Activated effector memory CD4-positive, alpha-beta T cell treated with anti-CD3 and anti-CD28 coated beads, Interleukin-2, amount 50 U/mL, for 16 hours (primary cell): ENCODE results near the gene GNLY.

Experiments
- DNase-seq: peaks from one replicate; pipeline ENCODE4 v3.0.0-alpha.2; 2020

The GNLY gene

DNA sequence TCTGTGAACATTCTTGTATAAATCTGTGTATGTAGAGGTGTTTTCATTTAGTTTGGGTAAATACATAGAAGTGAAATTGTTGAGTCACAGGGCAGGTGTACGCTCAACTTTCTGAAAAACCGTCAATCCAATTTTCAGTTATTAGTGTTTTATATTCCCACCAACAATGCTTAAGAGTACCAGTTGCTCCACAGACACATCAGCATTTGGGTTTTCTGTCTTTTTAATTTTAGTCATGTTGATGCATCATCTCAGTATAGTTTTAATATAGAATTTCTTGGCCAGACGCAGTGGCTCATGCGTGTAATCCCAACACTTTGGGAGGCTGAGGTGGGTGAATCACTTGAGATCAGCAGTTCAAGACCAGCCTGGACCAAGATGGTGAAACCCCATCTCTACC, 3.2 kb upstream of the GNLY start:
- DNase-seq = no peak

DNA sequence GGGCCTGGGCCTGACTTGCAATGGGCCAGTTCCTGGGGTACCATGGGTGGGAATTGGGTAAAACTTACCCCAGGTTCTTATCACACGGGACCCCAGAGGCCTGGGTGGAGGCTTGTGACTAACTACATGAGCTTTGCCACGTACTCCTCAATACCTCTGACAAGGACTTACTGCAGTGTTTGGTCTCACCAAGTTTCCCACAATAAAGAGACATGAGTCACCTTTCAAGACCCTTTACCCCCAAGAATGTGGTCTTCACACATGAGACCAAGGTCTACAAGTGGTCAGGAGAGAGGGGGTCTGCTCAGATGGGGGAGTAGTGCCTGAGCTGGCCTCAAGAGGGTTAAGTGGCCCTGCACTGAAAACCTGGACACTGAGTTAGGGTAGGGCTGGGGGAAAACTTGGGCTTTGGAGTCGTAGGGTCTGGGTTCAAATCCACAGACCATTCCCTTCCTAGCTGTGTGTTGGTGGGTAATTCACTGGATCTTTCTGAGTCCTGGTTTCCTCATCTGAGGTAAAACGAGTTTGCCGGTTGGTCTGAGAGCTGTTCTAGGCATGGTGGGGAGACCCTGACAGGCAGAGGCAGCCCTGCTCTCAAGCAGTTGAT, 2.0 kb upstream of the GNLY start:
- DNase-seq = no peak

DNA sequence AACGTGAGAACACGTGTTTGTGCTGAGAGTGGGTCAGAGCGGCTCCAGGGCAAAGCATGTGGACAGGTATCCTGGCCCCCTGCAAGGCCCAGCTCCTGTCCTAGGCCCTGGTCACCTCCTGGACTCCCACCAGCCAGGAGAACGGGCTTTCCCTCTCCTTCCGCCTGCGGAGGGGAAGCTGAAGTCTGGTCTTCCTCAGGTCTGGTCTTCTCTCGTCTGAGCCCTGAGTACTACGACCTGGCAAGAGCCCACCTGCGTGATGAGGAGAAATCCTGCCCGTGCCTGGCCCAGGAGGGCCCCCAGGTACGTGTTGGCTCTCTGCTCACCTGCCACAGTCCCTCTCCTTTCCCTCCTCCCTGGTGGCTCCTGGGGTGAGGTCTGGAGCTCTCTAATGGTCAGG, 963 bp downstream of the GNLY start:
- peak; percentile 13 for DNase-seq

DNA sequence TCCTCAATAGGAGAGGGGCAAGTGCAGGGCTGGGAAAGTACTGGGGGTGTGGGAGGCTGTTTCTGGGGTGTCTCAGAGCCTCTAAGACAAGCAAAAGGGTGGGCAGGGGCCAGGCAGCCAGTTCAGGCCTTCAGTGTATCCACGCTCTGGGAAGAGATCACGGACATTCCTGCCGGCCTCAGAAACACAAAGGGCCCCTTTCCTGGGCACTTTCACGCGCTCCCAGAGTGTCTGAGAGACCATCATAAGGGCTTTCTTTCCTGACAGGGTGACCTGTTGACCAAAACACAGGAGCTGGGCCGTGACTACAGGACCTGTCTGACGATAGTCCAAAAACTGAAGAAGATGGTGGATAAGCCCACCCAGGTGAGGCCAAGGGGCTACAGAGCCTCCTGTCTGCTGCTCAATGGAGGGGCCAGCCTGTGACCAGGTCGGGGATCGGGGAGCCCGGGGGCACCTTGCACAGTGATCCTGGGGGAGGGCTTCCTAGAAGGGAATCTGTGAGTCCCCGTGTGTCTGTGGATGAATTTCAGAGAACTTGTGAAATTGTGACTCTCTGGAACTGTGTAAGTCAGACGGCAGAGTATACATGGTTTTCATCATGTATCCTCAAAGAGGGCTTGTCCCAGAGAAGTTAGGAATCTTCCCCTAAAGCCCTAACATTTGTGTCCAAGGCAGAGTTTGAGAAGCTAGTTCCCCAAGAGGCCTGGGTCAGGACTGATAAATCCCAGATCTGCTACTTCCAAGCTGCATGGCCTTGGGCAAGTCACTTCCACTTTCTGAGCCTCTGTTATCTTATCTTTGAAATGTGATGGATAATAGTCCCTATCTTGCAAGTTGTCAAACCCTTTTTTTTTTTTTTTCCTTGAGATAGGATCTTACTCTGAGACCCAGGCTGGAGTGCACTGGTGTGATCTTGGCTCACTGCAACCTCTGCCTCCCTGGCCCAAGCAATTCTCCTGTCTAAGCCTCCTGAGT, 1.8 kb downstream of the GNLY start:
- peak; percentile 57 for DNase-seq

DNA sequence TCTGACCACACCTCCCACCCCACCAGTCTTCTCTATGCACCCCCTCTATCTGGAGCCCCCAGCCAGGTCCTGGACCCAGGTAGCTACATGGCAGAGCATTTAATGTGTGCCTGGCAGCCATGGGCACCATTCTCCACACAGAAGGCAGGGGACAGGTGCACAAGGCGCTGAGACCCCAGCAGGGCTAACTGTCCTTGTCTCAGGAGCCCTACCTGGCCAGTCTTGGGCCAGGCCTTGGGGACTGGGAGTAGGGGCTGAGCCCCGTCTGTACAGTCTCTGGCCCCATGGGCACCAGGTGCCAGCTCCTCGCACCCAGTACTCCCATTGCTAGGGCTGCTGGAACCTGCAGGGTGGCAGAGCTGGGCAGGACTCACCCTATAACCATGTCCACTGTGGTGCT, 2.9 kb downstream of the GNLY start:
- no peak for DNase-seq

DNA sequence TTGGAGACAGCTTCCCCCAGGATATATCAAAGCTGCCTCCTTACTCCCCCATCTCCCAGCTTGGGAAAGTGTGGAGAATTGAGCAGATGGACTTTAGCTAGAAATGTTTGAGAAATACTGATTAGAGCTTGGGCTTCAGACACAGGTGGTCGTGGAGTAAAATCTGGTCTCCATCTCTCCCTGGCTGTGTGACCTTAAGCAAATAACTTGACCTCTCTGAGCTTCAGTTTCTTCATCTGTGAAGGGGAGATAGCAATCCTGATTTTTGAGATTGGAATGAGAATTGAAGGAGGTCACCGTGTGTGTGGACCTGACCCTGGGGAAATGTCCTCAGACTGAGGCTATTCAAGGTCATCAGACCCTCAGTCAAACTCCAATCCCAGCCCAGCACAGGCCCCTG, 3.6 kb downstream of the GNLY start:
- no peak for DNase-seq

DNA sequence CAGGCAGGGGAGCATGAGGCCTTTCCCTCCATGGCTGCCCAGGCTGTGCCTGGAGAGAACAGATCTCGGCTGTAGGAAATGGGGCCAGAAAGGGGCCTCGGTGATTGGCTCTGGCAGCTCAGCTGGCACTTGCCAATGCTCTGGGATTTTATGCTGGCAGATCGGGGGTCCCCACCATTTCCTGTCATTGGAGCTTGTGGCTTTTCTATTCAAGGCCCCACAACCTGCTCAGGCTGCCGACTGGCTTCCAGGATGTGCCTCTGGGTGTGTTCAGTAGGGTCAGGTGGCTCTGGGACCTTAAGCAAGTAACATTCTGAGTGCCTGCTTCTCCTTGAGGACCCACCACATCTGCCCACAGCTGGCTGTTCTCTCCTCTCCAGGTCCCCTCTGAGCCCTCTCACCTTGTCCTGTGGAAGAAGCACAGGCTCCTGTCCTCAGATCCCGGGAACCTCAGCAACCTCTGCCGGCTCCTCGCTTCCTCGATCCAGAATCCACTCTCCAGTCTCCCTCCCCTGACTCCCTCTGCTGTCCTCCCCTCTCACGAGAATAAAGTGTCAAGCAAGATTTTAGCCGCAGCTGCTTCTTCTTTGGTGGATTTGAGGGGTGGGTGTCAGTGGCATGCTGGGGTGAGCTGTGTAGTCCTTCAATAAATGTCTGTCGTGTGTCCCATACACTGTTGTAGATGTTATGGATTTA, 4.2 kb downstream of the GNLY start:
- DNase-seq = no peak

DNA sequence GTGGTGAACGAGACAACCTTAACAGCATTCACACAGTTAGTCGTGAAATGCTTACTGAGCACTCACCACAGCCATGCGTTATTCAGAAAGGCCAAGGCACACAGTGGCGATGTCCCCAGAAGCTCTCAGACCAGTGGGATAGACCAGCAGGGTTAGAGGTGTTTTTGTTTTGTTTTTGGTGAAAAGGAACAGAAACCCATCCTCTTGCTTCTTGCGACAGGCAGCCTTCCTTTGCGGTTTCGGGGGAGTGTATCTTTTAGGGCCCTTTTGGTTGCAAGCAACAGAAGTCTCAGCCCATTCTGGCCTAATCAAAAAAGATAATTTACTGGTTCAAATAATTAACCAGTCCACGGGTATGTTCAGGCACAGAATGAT, 4.7 kb downstream of the GNLY start:
- DNase-seq = no peak

DNA sequence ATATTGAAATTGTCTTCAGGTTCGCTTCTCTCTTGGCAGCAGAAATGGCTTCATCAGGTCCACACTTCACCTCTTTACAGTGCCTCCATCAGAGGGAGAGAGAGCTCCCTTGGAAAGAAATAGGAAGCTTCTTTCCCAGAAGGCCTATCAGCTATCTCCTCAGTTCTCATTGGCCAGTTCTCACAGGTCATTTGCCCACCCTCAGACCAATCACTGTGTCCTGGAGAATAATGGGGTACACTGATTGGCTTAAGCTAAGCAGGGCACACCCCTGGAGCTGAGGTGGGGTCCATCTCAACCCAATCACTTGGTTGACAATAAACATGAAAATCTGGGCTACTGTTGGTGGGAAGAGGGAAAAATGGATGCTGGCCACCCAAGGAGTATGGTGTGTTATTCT, 5.2 kb downstream of the GNLY start:
- no peak for DNase-seq

DNA sequence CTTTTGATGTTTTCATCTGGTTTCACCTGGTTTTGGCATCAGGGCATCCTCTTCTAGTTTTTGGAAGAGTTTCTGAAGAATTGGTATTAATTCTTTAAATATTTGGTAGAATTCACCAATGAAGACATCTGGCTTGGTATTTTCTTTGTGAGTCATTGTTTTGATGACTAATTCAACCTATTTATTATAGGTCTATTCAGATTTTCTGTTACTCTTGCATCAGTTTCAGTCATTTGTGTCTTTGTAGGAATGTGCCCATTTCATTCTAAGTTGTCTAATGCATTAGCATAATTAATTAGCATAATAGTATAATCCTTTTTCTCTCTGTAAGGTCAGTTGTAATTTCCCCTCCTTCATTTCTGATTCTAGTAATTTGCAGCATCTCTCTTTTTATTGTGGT, 8.0 kb downstream of the GNLY start:
- DNase-seq = no peak

DNA sequence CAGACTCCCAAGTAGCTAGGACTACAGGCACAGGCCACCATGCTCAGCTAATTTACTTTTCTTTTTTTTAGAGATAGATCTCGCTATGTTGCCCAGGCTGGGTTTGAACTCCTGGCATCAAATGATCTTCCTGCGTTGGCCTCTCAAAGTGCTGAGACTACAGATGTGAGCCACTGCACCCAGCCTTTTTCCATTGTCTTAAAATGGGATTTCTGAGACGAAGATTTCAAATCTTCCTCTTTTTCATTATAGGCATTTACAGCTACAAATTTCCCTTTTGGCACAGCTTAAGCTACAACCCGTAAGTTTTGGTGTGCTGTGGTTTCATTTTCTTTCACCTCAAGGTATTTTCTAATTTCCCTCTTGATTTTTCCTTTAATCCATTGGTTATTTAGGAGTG, 8.6 kb downstream of the GNLY start:
- no peak for DNase-seq

DNA sequence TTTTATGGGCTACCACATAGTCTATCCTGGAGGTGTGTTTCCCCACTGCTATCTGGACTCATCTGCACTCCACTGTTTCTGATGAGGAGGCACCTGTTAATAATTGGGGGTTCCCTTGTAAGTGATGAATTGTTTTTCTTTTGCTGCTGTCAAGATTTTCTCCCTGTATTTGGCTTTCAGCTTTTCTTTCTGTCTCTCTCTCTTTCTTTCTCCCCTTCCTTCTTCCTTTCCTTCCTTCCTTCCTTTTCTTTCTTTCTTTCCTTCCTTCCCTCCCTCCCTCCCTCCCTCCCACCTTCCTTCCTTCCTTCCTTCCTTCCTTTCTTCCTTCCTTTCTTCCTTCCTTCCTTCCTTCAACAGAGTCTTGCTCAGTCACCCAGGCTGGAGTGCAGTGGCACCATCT, 9.2 kb downstream of the GNLY start:
- DNase-seq = no peak

DNA sequence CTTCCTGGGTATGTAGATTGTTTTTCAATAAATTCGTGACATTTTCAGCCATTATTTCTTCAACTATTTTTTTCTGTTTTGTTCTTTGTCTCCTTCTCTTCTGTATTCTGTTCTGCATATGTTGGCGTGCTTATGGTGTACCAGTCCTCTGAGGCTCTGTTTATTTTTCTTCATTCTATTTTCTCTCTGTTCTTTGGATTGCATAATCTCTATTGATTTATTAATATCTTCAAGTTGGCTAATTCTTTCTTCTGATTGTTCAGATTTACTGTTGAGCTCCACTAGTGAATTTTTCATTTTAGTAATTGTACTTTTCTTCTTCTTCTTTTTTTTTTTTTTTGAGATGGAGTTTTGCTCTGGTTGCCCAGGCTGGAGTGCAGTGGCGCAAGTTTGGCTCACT, 9.9 kb downstream of the GNLY start:
- DNase-seq = no peak

DNA sequence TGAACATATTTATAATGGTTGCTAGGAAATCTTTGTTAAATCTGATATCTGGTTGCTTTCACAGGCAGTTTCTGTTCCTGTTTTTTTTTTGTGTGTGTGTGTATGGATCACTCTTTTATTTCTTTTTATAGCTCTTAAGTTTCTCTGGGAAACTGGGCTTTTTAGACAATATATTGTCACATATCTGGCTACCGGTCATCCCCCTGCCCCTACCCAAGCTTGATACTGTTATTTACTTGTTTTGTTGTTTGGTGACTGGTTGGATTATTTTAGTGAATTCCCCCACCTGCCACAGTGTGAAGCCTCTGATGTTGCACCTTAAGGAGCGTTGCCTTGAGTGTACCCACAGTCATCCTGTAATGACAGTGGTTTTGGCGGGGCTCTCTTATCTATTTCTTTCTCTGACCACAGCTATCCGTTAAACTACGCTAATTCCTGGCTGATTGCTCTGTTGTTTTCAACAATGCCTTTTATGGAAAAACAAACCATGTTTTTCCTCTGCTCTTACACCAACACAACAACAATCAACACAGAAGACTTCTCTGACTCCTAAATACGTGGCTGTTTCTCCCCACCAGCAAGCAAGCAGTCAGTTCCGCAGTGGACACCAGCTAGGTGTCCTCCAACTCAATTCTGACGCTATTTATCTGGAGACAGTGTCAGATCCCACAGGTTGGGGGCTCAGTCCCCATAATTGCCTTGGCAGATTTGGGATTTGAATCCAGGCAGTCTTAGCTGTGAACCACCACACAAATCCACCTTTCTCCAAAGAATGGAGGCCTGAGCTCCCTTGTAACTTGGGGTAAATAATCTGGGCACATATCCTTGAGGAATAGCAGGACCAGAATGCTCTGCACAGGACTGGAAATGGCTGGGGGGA, 10.9 kb downstream of the GNLY start:
- DNase-seq = no peak

DNA sequence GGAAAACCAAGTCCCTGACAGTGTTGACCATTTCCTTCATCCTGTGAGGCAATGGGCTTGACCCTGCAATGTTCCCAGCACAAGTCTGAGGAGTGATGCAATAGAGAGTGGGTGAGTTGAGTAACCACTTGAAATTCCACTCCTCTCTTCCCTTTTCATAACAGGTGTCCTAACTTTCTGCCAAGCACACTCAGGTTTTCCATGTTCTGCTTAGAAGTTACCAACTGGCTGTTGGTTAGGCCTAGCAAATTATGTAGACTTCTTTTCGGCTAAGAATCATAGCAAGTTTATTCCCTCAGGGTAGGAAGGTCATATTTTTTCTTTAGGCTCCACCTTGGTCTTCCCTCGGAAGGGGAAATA, 11.5 kb downstream of the GNLY start:
- no peak for DNase-seq

DNA sequence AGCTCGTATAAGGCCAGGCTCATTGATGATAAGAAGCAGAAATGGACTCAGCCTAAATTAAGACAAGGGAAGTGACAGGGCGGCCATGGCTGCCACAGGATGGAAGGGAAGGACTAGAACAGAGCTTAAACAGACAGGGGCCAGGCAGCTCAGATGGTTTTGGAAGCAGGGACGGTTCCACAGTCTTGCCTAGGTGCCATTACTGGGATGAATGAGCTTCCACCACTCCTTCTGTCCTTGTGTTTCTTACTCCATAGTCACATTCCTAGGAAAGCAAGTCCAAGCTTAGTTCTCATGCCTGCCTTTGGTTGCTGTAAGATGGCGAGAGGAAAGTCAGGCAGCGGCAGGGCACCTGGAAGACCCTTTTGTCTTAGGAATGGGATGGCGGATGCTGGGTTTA, 11.9 kb downstream of the GNLY start:
- no peak for DNase-seq

DNA sequence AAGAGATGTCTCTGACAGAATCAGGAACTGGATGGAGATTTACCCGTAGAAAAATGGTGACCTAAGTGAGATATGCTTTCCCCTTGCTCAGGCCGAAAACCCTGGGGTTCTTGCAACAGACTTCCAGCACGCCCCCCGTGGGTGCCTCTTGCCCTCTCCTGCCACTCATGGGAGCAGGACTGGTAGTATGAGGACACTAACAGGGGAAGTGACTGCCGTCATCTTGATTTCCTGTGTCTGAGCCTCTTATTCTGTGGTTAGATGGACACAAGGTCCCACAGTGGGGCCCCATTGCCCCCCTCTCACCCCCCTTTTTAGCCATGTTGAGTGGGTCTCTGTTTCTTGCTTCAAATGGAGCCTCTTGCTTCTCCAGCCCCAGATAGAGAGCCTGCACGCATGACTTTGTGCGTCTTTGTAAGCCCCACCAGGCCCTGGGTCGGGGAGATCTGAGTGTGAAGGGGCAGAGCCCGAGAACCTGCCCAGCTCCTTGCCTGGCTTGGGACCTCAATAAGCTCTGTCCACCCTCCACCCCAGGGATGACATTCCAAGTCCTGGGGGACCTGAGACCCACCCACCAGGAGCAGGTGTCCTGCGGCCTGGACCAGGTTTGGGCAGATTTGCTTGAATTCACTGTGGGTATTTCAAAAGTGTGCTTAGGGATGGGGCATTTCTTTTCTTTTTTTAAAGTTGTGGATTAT, 12.6 kb downstream of the GNLY start:
- DNase-seq = no peak

DNA sequence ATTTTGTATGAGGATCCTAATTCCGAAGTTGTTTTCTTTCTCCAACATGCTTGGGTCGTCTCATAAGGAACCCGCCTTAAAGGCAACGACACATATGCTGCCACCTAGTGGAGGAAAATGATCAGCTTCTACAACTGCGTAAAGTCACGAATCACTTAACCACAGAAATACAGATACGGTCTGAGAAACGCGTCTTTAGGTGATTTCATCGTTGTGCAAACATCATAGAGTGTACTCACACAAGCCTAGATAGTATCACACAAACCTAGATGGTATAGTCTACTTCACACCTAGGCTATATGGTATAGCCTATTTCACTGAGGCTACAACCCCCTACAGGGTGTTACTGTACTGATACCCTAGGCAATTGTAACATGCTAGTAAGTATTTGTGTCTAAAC, 13.1 kb downstream of the GNLY start:
- peak; percentile 77 for DNase-seq

DNA sequence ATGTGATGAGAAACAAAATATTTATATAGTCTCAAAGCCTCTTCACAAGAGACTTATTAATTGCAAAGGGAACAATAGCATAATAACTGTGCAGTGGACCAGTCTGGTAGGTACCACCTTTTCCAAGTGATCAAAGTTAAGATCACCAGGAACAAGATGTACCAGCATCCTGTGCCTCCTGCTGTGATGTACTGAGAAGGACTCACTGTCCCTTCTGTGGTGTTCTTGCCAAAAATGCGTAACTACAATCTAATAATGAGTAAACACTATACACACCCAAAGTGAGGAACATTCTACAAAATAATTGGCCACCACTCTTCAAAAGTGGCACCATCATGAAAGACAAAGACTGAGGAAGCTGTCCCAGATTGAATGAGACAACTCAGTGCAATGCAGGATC, 14.5 kb downstream of the GNLY start:
- no peak for DNase-seq

DNA sequence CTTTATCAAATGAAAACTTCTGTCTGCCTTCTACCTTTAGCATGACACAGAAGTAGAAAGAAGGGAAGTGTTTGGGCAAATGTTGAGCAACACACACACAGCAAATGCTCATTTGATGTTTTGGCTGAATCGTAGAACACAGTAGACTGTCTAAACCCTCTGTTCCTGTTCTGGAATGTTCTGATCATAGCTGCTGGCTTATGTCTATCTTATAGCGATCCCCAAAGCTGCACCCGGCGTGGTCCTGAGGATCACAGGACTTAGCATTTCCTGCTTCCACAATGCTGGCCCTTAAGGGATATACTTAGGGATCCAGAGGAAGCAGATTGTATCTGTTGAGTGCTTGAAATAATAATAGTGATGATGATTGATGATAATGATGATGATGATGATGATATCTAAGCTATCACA, 15.2 kb downstream of the GNLY start:
- no peak for DNase-seq

DNA sequence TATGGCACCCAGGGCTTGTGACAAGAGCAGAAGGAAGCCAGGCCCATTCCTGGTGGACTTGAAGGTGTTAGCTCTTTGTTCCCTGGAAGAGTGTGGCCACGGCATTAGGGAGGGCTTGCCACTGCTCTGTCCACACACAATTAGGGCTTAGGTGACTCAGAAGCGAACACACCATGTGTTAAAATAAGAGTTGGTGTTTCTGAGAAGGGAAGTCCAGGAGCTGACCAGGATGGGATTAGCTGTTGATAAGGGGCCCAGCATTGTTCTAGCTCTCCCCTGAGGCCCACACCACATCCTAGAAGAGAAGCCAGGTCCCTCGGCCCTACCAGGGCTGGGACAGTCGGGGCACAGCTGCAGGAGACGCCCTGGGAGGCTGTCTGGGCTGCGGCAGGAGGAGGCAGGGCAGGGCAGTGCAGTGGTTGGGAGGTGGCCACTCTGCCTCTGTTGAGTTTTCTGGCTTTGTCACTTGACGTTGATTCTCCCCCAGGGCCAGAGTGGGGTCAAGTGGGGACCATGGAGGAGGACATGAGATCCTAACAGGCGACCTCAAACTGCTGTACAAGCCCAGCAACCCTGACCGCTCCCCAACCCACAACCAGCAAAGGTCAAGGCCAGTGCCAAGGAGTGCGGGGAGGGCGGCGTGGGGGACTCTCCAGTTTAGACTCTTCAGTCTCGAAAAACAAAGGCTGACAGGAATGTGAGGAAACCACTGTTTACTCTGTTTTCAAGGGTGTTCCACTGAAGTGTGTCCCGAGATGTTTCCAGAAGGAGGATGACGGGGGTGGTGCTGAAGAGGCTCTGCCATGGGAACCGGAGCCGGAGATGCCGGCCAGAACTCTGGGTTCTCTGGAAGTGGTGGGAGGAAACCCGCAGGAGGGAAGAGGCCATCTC, 16.8 kb downstream of the GNLY start:
- no peak for DNase-seq
